WTC11 (cell line): ENCODE measurements around the gene USH2A. TPM values are rescaled to one million over a fixed set of nuclear protein-coding genes. Genes with fewer than 3 reads are reported as not detected.

Source experiments
- ATAC-seq: fragments of 200-7000 bp; cut with Tn5 transposase; 2 replicates; pipeline ENCODE4 v1.10.0; 2021; ENCODE audit warnings: mild to moderate bottlenecking, moderate library complexity
- CTCF ChIA-PET: fragments of 300-600 bp; sonication (Branson Sonifier 250); formaldehyde crosslinking; loops from one replicate; lab custom pipeline; 2021; ENCODE audit warnings: antibody characterized with exemption; lab: Charles Lee
- POLR2A ChIA-PET: fragments of 350-600 bp; sonication (Branson Sonifier 250); formaldehyde crosslinking; loops from one replicate; lab custom pipeline; 2021; ENCODE audit warnings: antibody characterized with exemption; lab: Charles Lee
- DNase-seq: peaks from one replicate; pipeline ENCODE4 v3.0.0; 2021; ENCODE audit warnings: low spot score
- H3K27ac Mint-ChIP-seq: 2 replicates; pipeline ENCODE4 v1.8.0; 2021; ENCODE audit warnings: mixed read lengths
- H3K27me3 Mint-ChIP-seq: 2 replicates; pipeline ENCODE4 v1.8.0; 2021; ENCODE audit warnings: low read depth, mild to moderate bottlenecking, moderate library complexity, mixed read lengths
- H3K36me3 Mint-ChIP-seq: 2 replicates; pipeline ENCODE4 v1.8.0; 2021; ENCODE audit warnings: mixed read lengths
- H3K4me1 Mint-ChIP-seq: 2 replicates; pipeline ENCODE4 v1.8.0; 2022; ENCODE audit warnings: mixed read lengths
- H3K4me3 Mint-ChIP-seq: 2 replicates; pipeline ENCODE4 v1.8.0; 2021; ENCODE audit warnings: mild to moderate bottlenecking, moderate library complexity, mixed read lengths
- H3K9me3 Mint-ChIP-seq: 2 replicates; pipeline ENCODE4 v1.8.0; 2021; ENCODE audit warnings: mixed read lengths
- CBFB ChIP-seq: sonication (generic); formaldehyde crosslinking; IDR thresholded peaks from 2 replicates; pipeline ENCODE4 v1.8.1; 2022; ENCODE audit warnings: mild to moderate bottlenecking, low read depth, missing genetic modification reagents
- CDX4 ChIP-seq: fragments of 250-450 bp; sonication (Bioruptor Pico); IDR thresholded peaks from 2 replicates; pipeline ENCODE4 v1.9.0; 2021; ENCODE audit warnings: moderate library complexity, mild to moderate bottlenecking, inconsistent platforms, borderline replicate concordance
- E2F4 ChIP-seq: sonication (generic); formaldehyde crosslinking; IDR thresholded peaks from 2 replicates; pipeline ENCODE4 v1.8.1; 2022; ENCODE audit warnings: low read depth, mild to moderate bottlenecking, moderate library complexity, missing genetic modification reagents, borderline replicate concordance
- ELF4 ChIP-seq: sonication (generic); formaldehyde crosslinking; IDR thresholded peaks from 2 replicates; pipeline ENCODE4 v1.8.1; 2022; ENCODE audit warnings: low read depth, mild to moderate bottlenecking, moderate library complexity, missing genetic modification reagents
- ETV6 ChIP-seq: sonication (generic); formaldehyde crosslinking; IDR thresholded peaks from 2 replicates; pipeline ENCODE4 v1.8.1; 2022; ENCODE audit warnings: mild to moderate bottlenecking, missing genetic modification reagents
- GABPB1 ChIP-seq: sonication (generic); formaldehyde crosslinking; IDR thresholded peaks from 2 replicates; pipeline ENCODE4 v1.8.1; 2023; ENCODE audit warnings: mild to moderate bottlenecking, missing genetic modification reagents
- IRF1 ChIP-seq: sonication (generic); formaldehyde crosslinking; IDR thresholded peaks from 2 replicates; pipeline ENCODE4 v1.8.0; 2023; ENCODE audit warnings: missing genetic modification reagents
- JAZF1 ChIP-seq: fragments of 250-450 bp; sonication (Bioruptor Pico); IDR thresholded peaks from 2 replicates; pipeline ENCODE4 v1.9.0; 2021; ENCODE audit warnings: moderate library complexity, mild to moderate bottlenecking, inconsistent platforms
- JUN ChIP-seq: sonication (generic); formaldehyde crosslinking; IDR thresholded peaks from 2 replicates; pipeline ENCODE4 v1.8.0; 2023; ENCODE audit warnings: mild to moderate bottlenecking, missing genetic modification reagents
- NR2C2 ChIP-seq: sonication (generic); formaldehyde crosslinking; IDR thresholded peaks from 2 replicates; pipeline ENCODE4 v1.8.0; 2022; ENCODE audit warnings: mild to moderate bottlenecking, missing genetic modification reagents
- RELA ChIP-seq: sonication (generic); formaldehyde crosslinking; IDR thresholded peaks from 2 replicates; pipeline ENCODE4 v1.8.1; 2022; ENCODE audit warnings: missing genetic modification reagents, mild to moderate bottlenecking, borderline replicate concordance
- RORB ChIP-seq: fragments of 250-450 bp; sonication (Bioruptor Pico); IDR thresholded peaks from 2 replicates; pipeline ENCODE4 v1.9.0; 2021; ENCODE audit warnings: mild to moderate bottlenecking
- SP1 ChIP-seq: sonication (generic); formaldehyde crosslinking; conservative IDR thresholded peaks from 2 replicates; pipeline ENCODE4 v1.8.1; 2022; ENCODE audit warnings: missing genetic modification reagents
- TCF7 ChIP-seq: sonication (generic); formaldehyde crosslinking; IDR thresholded peaks from 2 replicates; pipeline ENCODE4 v1.8.0; 2022; ENCODE audit warnings: mild to moderate bottlenecking, low read depth, missing genetic modification reagents, moderate library complexity
- TEAD1 ChIP-seq: sonication (generic); formaldehyde crosslinking; IDR thresholded peaks from 2 replicates; pipeline ENCODE4 v1.8.0; 2022; ENCODE audit warnings: mild to moderate bottlenecking, missing genetic modification reagents
- ZNF219 ChIP-seq: sonication (generic); formaldehyde crosslinking; IDR thresholded peaks from 2 replicates; pipeline ENCODE4 v1.8.0; 2023; ENCODE audit warnings: missing genetic modification reagents, mild to moderate bottlenecking, borderline replicate concordance
- ZNF396 ChIP-seq: fragments of 250-450 bp; sonication (Bioruptor Pico); IDR thresholded peaks from 2 replicates; pipeline ENCODE4 v1.8.0; 2021; ENCODE audit warnings: mild to moderate bottlenecking, moderate library complexity, borderline replicate concordance
- ZNF416 ChIP-seq: fragments of 250-450 bp; sonication (Bioruptor Pico); IDR thresholded peaks from 2 replicates; pipeline ENCODE4 v1.9.0; 2021; ENCODE audit warnings: mild to moderate bottlenecking, inconsistent platforms
- total RNA-seq: library from RNA; stranded (reverse); gene quantifications from 3 replicates; pipeline ENCODE4 v1.2.3, GENCODE V29; 2021
- TF ChIP-seq, protein P1 (sequence below): sonication (generic); formaldehyde crosslinking; IDR thresholded peaks from 2 replicates; pipeline ENCODE4 v1.8.1; 2022; ENCODE audit warnings: mild to moderate bottlenecking, moderate library complexity, missing genetic modification reagents
- TF ChIP-seq, protein P2 (sequence below): sonication (generic); formaldehyde crosslinking; IDR thresholded peaks from 2 replicates; pipeline ENCODE4 v1.8.1; 2023; ENCODE audit warnings: mild to moderate bottlenecking, moderate library complexity, missing genetic modification reagents
- TF ChIP-seq, protein P3 (sequence below): sonication (generic); formaldehyde crosslinking; IDR thresholded peaks from 2 replicates; pipeline ENCODE4 v1.8.0; 2022; ENCODE audit warnings: mild to moderate bottlenecking, missing genetic modification reagents
- TF ChIP-seq, protein P4 (sequence below): sonication (generic); formaldehyde crosslinking; IDR thresholded peaks from 2 replicates; pipeline ENCODE4 v1.8.1; 2023; ENCODE audit warnings: mild to moderate bottlenecking, missing genetic modification reagents, borderline replicate concordance

The USH2A gene
- total RNA-seq, 1 experiment from 2014 or later = 0.37 TPM

- no peaks in the 10 kb centered on the region for H3K9me3 Mint-ChIP-seq
- H3K4me3 Mint-ChIP-seq = no peak overlapping the region
- no peak overlapping the region for H3K27ac Mint-ChIP-seq
- TF ChIP-seq ELF4 (CRISPR knock-in tag) = no peak
- no peak for TF ChIP-seq ZNF416 (CRISPR knock-in tag)
- no peak for TF ChIP-seq SP1
- TF ChIP-seq, protein P1, sequence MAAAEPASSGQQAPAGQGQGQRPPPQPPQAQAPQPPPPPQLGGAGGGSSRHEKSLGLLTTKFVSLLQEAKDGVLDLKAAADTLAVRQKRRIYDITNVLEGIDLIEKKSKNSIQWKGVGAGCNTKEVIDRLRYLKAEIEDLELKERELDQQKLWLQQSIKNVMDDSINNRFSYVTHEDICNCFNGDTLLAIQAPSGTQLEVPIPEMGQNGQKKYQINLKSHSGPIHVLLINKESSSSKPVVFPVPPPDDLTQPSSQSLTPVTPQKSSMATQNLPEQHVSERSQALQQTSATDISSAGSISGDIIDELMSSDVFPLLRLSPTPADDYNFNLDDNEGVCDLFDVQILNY (CRISPR knock-in tag) = no peak
- no peak for TF ChIP-seq RELA (CRISPR knock-in tag)
- no peak for TF ChIP-seq ZNF396 (CRISPR knock-in tag)
- no peak for TF ChIP-seq GABPB1 (CRISPR knock-in tag)
- TF ChIP-seq, protein P2, sequence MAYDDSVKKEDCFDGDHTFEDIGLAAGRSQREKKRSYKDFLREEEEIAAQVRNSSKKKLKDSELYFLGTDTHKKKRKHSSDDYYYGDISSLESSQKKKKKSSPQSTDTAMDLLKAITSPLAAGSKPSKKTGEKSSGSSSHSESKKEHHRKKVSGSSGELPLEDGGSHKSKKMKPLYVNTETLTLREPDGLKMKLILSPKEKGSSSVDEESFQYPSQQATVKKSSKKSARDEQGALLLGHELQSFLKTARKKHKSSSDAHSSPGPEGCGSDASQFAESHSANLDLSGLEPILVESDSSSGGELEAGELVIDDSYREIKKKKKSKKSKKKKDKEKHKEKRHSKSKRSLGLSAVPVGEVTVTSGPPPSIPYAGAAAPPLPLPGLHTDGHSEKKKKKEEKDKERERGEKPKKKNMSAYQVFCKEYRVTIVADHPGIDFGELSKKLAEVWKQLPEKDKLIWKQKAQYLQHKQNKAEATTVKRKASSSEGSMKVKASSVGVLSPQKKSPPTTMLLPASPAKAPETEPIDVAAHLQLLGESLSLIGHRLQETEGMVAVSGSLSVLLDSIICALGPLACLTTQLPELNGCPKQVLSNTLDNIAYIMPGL = no peak
- TF ChIP-seq JUN (CRISPR knock-in tag) = no peak
- TF ChIP-seq, all 79 proteins: peak for 0
- Mint-ChIP-seq H3K36me3 (no peaks in the 10 kb centered on the region), H3K4me1 (peaks cover 21% of the 10 kb centered on the region), H3K27me3 (no peaks in the 10 kb centered on the region)
- ChIA-PET CTCF (no interaction called here), POLR2A (no interaction called here)
- peak; percentile 43 for ATAC-seq
- DNase-seq = no peak
Measured at GRCh38 chr1:215636258-215636965, 786.8 kb downstream of the USH2A start.

DNA sequence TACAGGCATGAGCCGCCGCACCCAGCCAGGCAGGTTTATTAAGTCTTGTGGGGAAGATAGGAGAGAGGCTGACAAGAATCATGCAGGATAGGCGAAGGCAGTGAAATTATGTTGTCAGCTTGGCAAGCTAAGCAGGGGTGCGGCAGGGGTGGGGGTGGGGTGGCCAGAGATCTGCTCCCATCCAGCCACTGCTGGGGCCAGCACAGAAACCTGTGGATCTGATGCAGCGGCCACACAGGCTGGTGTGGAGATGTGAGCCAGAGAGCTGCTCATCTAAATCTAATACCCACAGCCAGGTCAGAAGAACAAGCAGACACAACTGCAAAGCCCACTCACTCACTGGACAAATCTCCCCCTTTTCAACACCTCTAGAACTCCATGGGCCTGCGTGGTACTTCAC lies 787.4 kb downstream of the USH2A start:
- ATAC-seq (no peak), DNase-seq (no peak)
- ChIA-PET CTCF (interaction anchor here (0.6 kb wide), 1 partner anchor 332 kb away, joined by 3 read pairs; no protein-coding TSS in a partner anchor), POLR2A (no interaction called here)
- H3K36me3 Mint-ChIP-seq = no peaks in the 10 kb centered on the region
- peaks cover 24% of the 10 kb centered on the region for H3K4me1 Mint-ChIP-seq
- no peaks in the 10 kb centered on the region for H3K27me3 Mint-ChIP-seq
- no peak overlapping the region for H3K27ac Mint-ChIP-seq
- no peaks in the 10 kb centered on the region for H3K9me3 Mint-ChIP-seq
- no peak overlapping the region for H3K4me3 Mint-ChIP-seq
- TF ChIP-seq, protein P2 = no peak
- no peak for TF ChIP-seq JAZF1
- no peak for TF ChIP-seq NR2C2 (CRISPR knock-in tag)
- no peak for TF ChIP-seq CDX4 (CRISPR knock-in tag)
- no peak for TF ChIP-seq E2F4
- no peak for TF ChIP-seq ZNF219
- TF ChIP-seq IRF1 (CRISPR knock-in tag) = no peak
- no peak for TF ChIP-seq ETV6 (CRISPR knock-in tag)
- TF ChIP-seq TCF7 (CRISPR knock-in tag) = no peak
- no peak for TF ChIP-seq RORB
- TF ChIP-seq TEAD1 (CRISPR knock-in tag) = no peak
- TF ChIP-seq CBFB (CRISPR knock-in tag) = no peak
- TF ChIP-seq, protein P3, sequence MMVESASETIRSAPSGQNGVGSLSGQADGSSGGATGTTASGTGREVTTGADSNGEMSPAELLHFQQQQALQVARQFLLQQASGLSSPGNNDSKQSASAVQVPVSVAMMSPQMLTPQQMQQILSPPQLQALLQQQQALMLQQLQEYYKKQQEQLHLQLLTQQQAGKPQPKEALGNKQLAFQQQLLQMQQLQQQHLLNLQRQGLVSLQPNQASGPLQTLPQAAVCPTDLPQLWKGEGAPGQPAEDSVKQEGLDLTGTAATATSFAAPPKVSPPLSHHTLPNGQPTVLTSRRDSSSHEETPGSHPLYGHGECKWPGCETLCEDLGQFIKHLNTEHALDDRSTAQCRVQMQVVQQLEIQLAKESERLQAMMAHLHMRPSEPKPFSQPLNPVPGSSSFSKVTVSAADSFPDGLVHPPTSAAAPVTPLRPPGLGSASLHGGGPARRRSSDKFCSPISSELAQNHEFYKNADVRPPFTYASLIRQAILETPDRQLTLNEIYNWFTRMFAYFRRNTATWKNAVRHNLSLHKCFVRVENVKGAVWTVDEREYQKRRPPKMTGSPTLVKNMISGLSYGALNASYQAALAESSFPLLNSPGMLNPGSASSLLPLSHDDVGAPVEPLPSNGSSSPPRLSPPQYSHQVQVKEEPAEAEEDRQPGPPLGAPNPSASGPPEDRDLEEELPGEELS = no peak
- TF ChIP-seq, protein P4, sequence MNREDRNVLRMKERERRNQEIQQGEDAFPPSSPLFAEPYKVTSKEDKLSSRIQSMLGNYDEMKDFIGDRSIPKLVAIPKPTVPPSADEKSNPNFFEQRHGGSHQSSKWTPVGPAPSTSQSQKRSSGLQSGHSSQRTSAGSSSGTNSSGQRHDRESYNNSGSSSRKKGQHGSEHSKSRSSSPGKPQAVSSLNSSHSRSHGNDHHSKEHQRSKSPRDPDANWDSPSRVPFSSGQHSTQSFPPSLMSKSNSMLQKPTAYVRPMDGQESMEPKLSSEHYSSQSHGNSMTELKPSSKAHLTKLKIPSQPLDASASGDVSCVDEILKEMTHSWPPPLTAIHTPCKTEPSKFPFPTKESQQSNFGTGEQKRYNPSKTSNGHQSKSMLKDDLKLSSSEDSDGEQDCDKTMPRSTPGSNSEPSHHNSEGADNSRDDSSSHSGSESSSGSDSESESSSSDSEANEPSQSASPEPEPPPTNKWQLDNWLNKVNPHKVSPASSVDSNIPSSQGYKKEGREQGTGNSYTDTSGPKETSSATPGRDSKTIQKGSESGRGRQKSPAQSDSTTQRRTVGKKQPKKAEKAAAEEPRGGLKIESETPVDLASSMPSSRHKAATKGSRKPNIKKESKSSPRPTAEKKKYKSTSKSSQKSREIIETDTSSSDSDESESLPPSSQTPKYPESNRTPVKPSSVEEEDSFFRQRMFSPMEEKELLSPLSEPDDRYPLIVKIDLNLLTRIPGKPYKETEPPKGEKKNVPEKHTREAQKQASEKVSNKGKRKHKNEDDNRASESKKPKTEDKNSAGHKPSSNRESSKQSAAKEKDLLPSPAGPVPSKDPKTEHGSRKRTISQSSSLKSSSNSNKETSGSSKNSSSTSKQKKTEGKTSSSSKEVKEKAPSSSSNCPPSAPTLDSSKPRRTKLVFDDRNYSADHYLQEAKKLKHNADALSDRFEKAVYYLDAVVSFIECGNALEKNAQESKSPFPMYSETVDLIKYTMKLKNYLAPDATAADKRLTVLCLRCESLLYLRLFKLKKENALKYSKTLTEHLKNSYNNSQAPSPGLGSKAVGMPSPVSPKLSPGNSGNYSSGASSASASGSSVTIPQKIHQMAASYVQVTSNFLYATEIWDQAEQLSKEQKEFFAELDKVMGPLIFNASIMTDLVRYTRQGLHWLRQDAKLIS = no peak
